Measurements from ENCODE around the gene RALGAPA2. TPM values are rescaled to one million over a fixed set of nuclear protein-coding genes. Genes with fewer than 3 reads are reported as not detected.
A peak's percentile ranks its signal among the peaks of the same experiment; 100 is the strongest.

RALGAPA2 gene
- total RNA-seq (2014; rRNA removed; shearing (Covaris generic)) = 18.2 and 20.1 TPM in 2 replicates

- DNase-seq (ENCODE audit: low spot score) = peak; percentile 97
Measured at GRCh38 chr20:20712474-20713243, at the start of gene RALGAPA2. TSS of gene RALGAPA2 (minus strand) at chr20:20712644. CDS start at chr20:20712480, 164 bp downstream.

GRCh38 chr20:20761301-20761700 lies 48.9 kb upstream of the RALGAPA2 start:
- no peak for DNase-seq (ENCODE audit: low spot score)

GRCh38 chr20:20759132-20759531 lies 46.7 kb upstream of the RALGAPA2 start:
- peak; percentile 70 for DNase-seq (ENCODE audit: low spot score)

GRCh38 chr20:20755674-20756319 lies 43.4 kb upstream of the RALGAPA2 start:
- DNase-seq (ENCODE audit: low spot score) = no peak

GRCh38 chr20:20755231-20755630 lies 42.8 kb upstream of the RALGAPA2 start:
- no peak for DNase-seq (ENCODE audit: low spot score)

GRCh38 chr20:20754714-20755113 lies 42.3 kb upstream of the RALGAPA2 start:
- no peak for DNase-seq (ENCODE audit: low spot score)

GRCh38 chr20:20752712-20753111 lies 40.3 kb upstream of the RALGAPA2 start:
- peak; percentile 7 for DNase-seq (ENCODE audit: low spot score)

- no peak for DNase-seq (ENCODE audit: low spot score)
Measured at GRCh38 chr20:20747298-20747697, 34.9 kb upstream of the RALGAPA2 start.

- DNase-seq (ENCODE audit: low spot score) = peak; percentile 41
Measured at GRCh38 chr20:20744170-20744725, 31.8 kb upstream of the RALGAPA2 start.

- peak; percentile 62 for DNase-seq (ENCODE audit: low spot score)
Measured at GRCh38 chr20:20743511-20744169, 31.2 kb upstream of the RALGAPA2 start.

- no peak for DNase-seq (ENCODE audit: low spot score)
Measured at GRCh38 chr20:20741087-20742045, 28.9 kb upstream of the RALGAPA2 start.

- DNase-seq (ENCODE audit: low spot score) = no peak
Measured at GRCh38 chr20:20740541-20740940, 28.1 kb upstream of the RALGAPA2 start.

GRCh38 chr20:20737158-20737557 lies 24.7 kb upstream of the RALGAPA2 start:
- no peak for DNase-seq (ENCODE audit: low spot score)

GRCh38 chr20:20736303-20736702 lies 23.9 kb upstream of the RALGAPA2 start:
- no peak for DNase-seq (ENCODE audit: low spot score)

GRCh38 chr20:20734475-20734948 lies 22.1 kb upstream of the RALGAPA2 start:
- no peak for DNase-seq (ENCODE audit: low spot score)

- DNase-seq (ENCODE audit: low spot score) = no peak
Measured at GRCh38 chr20:20733943-20734342, 21.5 kb upstream of the RALGAPA2 start.

GRCh38 chr20:20732641-20733040 lies 20.2 kb upstream of the RALGAPA2 start:
- no peak for DNase-seq (ENCODE audit: low spot score)

GRCh38 chr20:20731945-20732296 lies 19.5 kb upstream of the RALGAPA2 start:
- no peak for DNase-seq (ENCODE audit: low spot score)

GRCh38 chr20:20731000-20731944 lies 18.8 kb upstream of the RALGAPA2 start:
- DNase-seq (ENCODE audit: low spot score) = no peak

- no peak for DNase-seq (ENCODE audit: low spot score)
Measured at GRCh38 chr20:20729563-20729962, 17.1 kb upstream of the RALGAPA2 start.
